ENCODE measurements around the gene GSK3B.
"Not testable (repeated sequence)": the region's sequence is repeated elsewhere in the genome, so short reads cannot be mapped to it uniquely, and the experiment has no call there.

The GSK3B gene

GRCh38 chr3:120051570-120051969 lies 42.7 kb downstream of the GSK3B start:
- DNase-seq, result not testable (repeated sequence)

DNA sequence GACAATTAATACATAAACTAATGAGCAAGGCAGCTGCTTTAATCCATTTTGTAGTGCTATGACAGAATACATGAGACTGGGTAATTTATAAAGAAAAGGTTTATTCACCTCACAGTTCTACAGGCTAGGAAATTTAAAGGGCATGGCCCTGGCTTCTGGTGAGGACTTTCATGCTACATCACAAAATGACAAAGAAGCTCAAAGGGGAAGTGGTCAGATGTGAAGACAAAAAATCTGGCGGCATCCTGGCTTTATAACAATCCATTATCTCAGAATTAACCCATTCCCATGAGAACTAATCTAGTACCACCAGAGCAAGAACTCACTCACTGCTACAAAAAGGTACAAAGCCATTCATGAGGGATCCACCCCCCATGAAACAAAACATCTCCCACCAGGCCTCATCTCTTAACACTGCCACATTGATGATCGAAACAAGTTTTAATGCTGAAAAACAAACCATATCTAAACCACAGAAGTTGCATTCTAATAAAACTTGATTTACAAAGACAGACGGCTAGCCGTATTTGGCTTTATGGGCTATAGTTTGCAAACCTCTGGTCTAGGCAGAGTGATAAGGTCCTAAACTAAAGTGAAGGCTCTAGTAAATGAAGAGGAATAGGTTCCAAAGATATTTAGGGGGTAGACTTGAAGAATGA lies 44.2 kb downstream of the GSK3B start:
- DNase-seq, result no peak

- no peak for DNase-seq
Measured at GRCh38 chr3:120049072-120049471, 45.2 kb downstream of the GSK3B start.

DNA sequence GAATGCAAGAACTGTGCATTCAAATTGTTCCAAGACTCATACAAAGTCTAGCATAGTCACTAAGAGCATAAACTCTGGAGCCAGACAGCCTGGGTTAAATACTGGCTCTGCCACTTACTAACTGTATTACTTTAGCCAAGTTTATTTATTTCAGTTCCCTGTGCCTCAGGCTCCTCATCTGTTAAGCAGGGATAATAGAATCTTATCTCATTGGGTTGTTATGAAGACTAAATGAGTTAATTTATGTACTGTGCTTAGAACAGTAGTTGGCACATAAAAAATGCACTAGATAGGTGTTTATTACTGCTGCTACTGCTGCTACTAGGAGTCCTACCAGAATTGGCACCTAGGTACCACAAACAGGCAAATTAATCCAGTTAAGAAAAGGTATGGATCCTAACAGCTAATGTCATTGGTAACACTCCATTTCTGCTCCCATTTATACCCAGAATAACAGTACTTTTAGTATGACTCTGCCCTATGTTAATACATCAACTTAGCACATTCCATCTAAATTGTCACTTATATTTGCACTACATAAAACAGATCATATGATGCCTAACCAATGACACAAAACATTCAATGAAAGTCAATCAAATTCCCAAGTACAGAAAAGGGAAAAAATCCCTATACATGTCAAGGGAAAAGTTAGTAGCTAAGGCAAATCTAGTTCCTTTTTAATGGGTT lies 45.7 kb downstream of the GSK3B start:
- DNase-seq, result no peak

GRCh38 chr3:120047686-120048085 lies 46.6 kb downstream of the GSK3B start:
- DNase-seq, result no peak

DNA sequence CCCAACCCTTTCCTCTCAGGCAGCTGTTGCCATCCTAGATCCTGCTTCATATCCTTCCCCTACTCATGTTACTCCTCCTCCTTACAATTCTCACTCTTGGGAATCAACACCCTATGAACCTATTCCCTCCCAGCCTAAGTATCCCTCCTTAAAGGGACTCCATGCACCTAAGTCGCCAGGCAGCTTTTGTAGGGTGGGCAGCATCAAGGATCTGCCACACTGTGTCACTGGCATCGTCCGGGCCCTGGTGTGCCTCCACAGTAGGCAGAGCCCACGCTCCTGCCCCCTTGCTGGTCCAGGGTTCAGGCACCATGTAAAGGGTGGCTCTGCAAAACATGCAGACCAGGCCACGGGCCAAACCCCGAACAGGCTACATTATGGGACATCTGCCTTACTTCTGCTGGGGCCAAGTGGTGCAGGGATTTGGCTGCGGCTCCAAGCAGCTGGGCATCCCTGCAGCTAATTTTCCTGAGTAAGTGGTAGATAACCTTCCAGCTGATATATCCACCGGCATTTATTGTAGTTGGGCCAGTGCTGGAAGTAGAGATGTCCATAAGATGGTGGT lies 53.4 kb downstream of the GSK3B start:
- DNase-seq, result no peak

- no peak for DNase-seq
Measured at GRCh38 chr3:120039642-120040610, 54.3 kb downstream of the GSK3B start.

- DNase-seq, result no peak
Measured at GRCh38 chr3:120033596-120033995, 60.7 kb downstream of the GSK3B start.

GRCh38 chr3:120031561-120031960 lies 62.7 kb downstream of the GSK3B start:
- DNase-seq, result no peak

GRCh38 chr3:120029749-120030148 lies 64.5 kb downstream of the GSK3B start:
- no peak for DNase-seq

GRCh38 chr3:120028271-120029047 lies 65.8 kb downstream of the GSK3B start:
- no peak for DNase-seq

DNA sequence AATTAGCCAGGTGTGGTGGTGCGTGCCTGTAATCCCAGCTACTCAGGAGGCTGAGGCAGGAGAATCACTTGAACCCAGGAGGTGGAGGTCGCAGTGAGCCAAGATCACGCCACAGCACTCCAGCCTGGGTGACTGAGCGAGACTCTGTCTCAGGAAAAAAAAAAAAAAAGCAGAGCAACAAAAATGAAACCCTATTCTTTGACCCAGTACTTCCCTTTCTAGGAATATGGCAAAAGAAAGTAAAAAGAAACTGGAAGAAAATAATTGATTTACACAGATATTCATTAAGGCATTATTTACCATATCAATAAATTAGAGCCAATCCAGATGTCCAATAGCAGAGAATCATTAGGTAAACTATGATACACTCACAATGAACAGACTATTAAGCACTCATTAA lies 67.0 kb downstream of the GSK3B start:
- DNase-seq, result no peak

GRCh38 chr3:120025520-120025919 lies 68.7 kb downstream of the GSK3B start:
- DNase-seq, result no peak

- DNase-seq, result no peak
Measured at GRCh38 chr3:120024103-120024502, 70.1 kb downstream of the GSK3B start.

GRCh38 chr3:120022729-120023128 lies 71.5 kb downstream of the GSK3B start:
- no peak for DNase-seq

- no peak for DNase-seq
Measured at GRCh38 chr3:120021523-120021922, 72.7 kb downstream of the GSK3B start.

DNA sequence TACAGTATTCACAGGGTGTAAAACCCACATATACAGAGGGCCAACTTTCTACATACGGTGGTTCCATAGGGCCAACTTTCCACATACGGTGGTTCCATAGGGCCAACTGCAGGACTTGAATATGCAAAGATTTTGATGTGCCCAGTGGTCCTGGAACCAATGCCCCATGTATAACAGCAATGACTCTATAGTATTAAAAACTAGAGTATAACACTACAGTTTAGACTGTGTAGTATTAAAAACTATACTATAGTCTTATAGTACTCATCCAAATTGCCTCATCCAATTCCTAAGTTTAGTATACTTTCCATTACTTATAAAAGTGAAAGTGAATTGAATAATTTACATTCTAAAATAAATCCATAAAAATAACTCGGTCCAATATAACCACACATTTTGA lies 75.9 kb downstream of the GSK3B start:
- DNase-seq, result no peak

GRCh38 chr3:120017692-120018091 lies 76.6 kb downstream of the GSK3B start:
- no peak for DNase-seq

GRCh38 chr3:120013481-120013880 lies 80.8 kb downstream of the GSK3B start:
- DNase-seq, result no peak

GRCh38 chr3:120005741-120006140 lies 88.5 kb downstream of the GSK3B start:
- DNase-seq, result not testable (repeated sequence)

DNA sequence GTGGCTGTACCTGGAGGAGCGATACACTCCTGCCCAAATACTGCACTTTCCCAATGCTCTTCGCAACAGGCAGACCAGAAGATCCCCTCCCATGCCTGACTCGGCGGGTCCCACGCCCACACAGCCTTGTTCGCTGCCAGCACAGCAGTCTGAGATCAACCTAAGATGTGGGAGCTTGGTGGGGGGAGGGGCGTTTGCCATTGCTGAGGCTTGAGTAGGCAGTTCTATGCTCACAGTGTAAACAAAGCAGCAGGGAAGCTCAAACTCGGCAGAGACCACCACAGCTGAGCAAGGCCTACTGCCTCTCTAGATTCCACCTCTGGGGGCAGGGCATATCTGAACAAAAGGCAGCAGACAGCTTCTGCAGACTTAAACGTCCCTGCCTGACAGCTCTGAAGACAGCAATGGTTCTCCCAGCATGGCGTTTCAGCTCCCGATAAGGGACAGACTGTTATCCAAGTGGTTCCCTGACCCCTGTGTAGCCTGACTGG lies 90.2 kb downstream of the GSK3B start:
- DNase-seq, result not testable (repeated sequence)

- no peak for DNase-seq
Measured at GRCh38 chr3:119998166-119998565, 96.1 kb downstream of the GSK3B start.

All from NCI-H510A treated with DMSO at 0.1 percent for 48 hours (cell line).